Suprapubic skin (tissue), 4 donors: ENCODE measurements around the gene RAB17.

ENCODE experiments used
- CTCF ChIP-seq, 2 donors: fragments of 200-600 bp in 1 of 2; fragments of 450-650 bp in 1 of 2; sonication (generic) in 1 of 2; IDR thresholded peaks; one replicate each; pipeline ENCODE4 v1.5.1; 2016 to 2019; ENCODE audit warnings: antibody characterized with exemption in 2 of 2, mild to moderate bottlenecking in 1 of 2, moderate library complexity in 1 of 2
- POLR2A ChIP-seq, 2 donors: fragments of 450-650 bp; IDR thresholded peaks; one replicate each; pipeline ENCODE4 v1.6.1; 2017; ENCODE audit warnings: antibody characterized with exemption in 2 of 2, mild to moderate bottlenecking in 2 of 2, moderate library complexity in 2 of 2
- POLR2AphosphoS5 ChIP-seq, 3 donors: sonication (generic); formaldehyde crosslinking; IDR thresholded peaks; one replicate each; pipeline ENCODE4 v1.6.1; 2017; ENCODE audit warnings: antibody characterized with exemption in 3 of 3

DNA sequence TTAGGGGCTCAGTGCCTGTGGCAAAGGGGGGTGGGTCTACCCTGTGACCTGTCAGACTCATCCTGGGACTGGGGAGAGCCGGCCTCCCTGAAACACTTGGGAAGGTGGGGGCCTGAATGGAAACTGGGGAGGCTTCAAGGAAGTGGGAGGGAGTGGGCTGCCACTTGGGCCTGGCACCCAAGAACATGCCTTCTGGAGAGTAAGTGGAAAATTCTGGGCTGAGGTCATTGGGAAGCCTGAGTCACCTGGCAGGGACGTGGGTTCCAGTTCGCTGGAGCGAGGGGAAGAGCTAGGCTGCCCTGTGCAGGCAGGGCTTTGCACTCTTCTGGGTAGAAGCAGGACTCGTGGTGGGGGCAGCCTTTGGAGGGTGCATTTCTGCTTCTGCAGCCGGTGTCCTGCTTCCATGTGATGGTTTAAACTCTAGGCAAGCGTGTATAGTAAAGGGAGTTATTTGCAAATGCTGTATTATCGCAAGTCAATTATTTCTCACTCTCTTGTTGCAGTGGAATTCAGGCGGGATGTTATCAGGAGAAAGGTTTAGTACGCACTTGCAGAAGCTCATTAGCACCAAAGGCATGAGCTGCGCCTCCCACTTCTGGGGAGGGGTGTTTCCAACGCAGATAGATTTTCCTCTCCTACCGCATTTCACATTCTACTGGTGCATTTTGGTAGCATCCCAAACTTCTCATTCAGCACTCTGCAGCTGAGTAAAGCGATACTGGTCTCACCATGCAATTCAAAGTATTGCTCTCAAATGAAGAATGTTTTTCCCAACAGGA is 40.7 kb upstream of the RAB17 start:
- TF ChIP-seq CTCF (IDR thresholded peaks at IDR 0.05) (no peak), POLR2A (IDR thresholded peaks at IDR 0.05) (no peak), POLR2AphosphoS5 (IDR thresholded peaks at IDR 0.05) (no peak)
